H1 (cell line): Measurements from ENCODE around the gene RPL36A. TPM values are rescaled to one million over a fixed set of nuclear protein-coding genes. Genes with fewer than 3 reads are reported as not detected.

ENCODE experiments used
- CTCF ChIA-PET: fragments of 300-600 bp; sonication (Branson Sonifier 250); formaldehyde crosslinking; loops from one replicate; lab custom pipeline; 2021; ENCODE audit not compliant: partially characterized antibody; lab: Charles Lee
- POLR2A ChIA-PET: fragments of 300-600 bp; sonication (Branson Sonifier 250); formaldehyde crosslinking; loops from one replicate; lab custom pipeline; 2021; ENCODE audit warnings: inconsistent platforms; ENCODE audit not compliant: partially characterized antibody; lab: Charles Lee
- DNase-seq, 2 experiments: peaks; one replicate each; pipeline versions ENCODE4 v3.0.0 to v3.0.0-alpha.2; 2010 to 2022; ENCODE audit warnings: low spot score in 2 of 2, low read depth in 1 of 2, mixed read lengths in 1 of 2
- FAIRE-seq: peaks from 2 replicates; lab custom pipeline; 2011; peaks lifted over from hg19 to GRCh38; lab: Jason Lieb, UNC
- H2AFZ ChIP-seq: 2 replicates; pipeline ENCODE4 v1.8.1; 2012; ENCODE audit warnings: low read length, inconsistent platforms
- H2AK5ac ChIP-seq: 2 replicates; pipeline ENCODE4 v1.6.1; 2013; ENCODE audit warnings: low read depth, low read length
- H2BK120ac ChIP-seq: replicated peaks from 2 replicates; pipeline ENCODE3; 2013; ENCODE audit warnings: low read depth, low read length, inconsistent platforms
- H2BK12ac ChIP-seq: 2 replicates; pipeline ENCODE4 v1.6.1; 2013; ENCODE audit warnings: low read depth, low read length
- H2BK15ac ChIP-seq: 2 replicates; pipeline ENCODE4 v1.6.1; 2013; ENCODE audit warnings: low read length
- H2BK20ac ChIP-seq: 2 replicates; pipeline ENCODE4 v1.6.1; 2013; ENCODE audit warnings: low read length
- H2BK5ac ChIP-seq: 2 replicates; pipeline ENCODE4 v1.6.1; 2013; ENCODE audit warnings: low read depth, low read length
- H3K14ac ChIP-seq: 2 replicates; pipeline ENCODE4 v1.6.1; 2013; ENCODE audit warnings: inconsistent platforms; ENCODE audit not compliant: insufficient read length
- H3K18ac ChIP-seq: 2 replicates; pipeline ENCODE4 v1.6.1; 2013; ENCODE audit warnings: low read length; ENCODE audit errors: extremely low read depth
- H3K23ac ChIP-seq: 2 replicates; pipeline ENCODE4 v1.6.1; 2013; ENCODE audit warnings: inconsistent platforms; ENCODE audit not compliant: insufficient read length
- H3K23me2 ChIP-seq: 2 replicates; pipeline ENCODE4 v1.6.1; 2013; ENCODE audit warnings: low read depth, low read length
- H3K27ac ChIP-seq: 2 replicates; pipeline ENCODE4 v1.6.1; 2011; ENCODE audit warnings: low read depth, low read length, inconsistent platforms
- H3K27me3 ChIP-seq, 4 experiments: replicated peaks in 1 of 4; 1 replicate in 1 of 4; 2 replicates in 3 of 4; pipeline versions ENCODE4 v1.6.1 to v1.8.1; 2011 to 2013; ENCODE audit warnings: low read length in 3 of 4, mild to moderate bottlenecking in 3 of 4, inconsistent platforms in 2 of 4, mixed read lengths in 2 of 4, moderate library complexity in 1 of 4; ENCODE audit not compliant: control insufficient read depth in 3 of 4, insufficient read depth in 3 of 4; ENCODE audit errors: extremely low read depth in 1 of 4
- H3K36me3 ChIP-seq, 4 experiments: 2 replicates each; pipeline versions ENCODE4 v1.6.1 to v1.8.1; 2011 to 2013; ENCODE audit warnings: mild to moderate bottlenecking in 4 of 4, low read length in 3 of 4, moderate library complexity in 2 of 4, control low read depth in 1 of 4, inconsistent platforms in 1 of 4; ENCODE audit not compliant: insufficient read depth in 4 of 4, control insufficient read depth in 2 of 4
- H3K4ac ChIP-seq: replicated peaks from 2 replicates; pipeline ENCODE3; 2013; ENCODE audit warnings: low read length, low read depth, mixed read lengths, inconsistent platforms; ENCODE audit not compliant: insufficient read length
- H3K4me1 ChIP-seq, 4 experiments: replicated peaks in 1 of 4; 1 replicate in 1 of 4; 2 replicates in 3 of 4; pipeline versions ENCODE4 v1.6.1 to v1.8.1; 2011 to 2013; ENCODE audit warnings: low read length in 3 of 4, inconsistent platforms in 2 of 4, mixed read lengths in 1 of 4; ENCODE audit not compliant: insufficient read depth in 4 of 4, control insufficient read depth in 3 of 4
- H3K4me2 ChIP-seq, 2 experiments: 2 replicates each; pipeline versions ENCODE4 v1.6.1 to v1.8.1; 2011 to 2013; ENCODE audit warnings: low read depth in 2 of 2, low read length in 2 of 2, control low read depth in 1 of 2, inconsistent platforms in 1 of 2, mild to moderate bottlenecking in 1 of 2; ENCODE audit not compliant: insufficient read depth in 1 of 2
- H3K4me3 ChIP-seq, 4 experiments: fragments of 200-600, 300-600 bp in 1 of 4; sonication (generic), shearing (Covaris generic), sonication (Bioruptor Twin) in 1 of 4; 2 replicates each; pipeline versions ENCODE4 v1.5.1 to v1.8.1; 2011 to 2016; ENCODE audit warnings: low read length in 4 of 4, low read depth in 3 of 4, control low read depth in 2 of 4, inconsistent platforms in 2 of 4, mild to moderate bottlenecking in 2 of 4, mixed read lengths in 1 of 4, moderate library complexity in 1 of 4; ENCODE audit not compliant: insufficient read depth in 2 of 4; ENCODE audit errors: extremely low read depth in 1 of 4
- H3K56ac ChIP-seq: replicated peaks from 2 replicates; pipeline ENCODE3; 2013; ENCODE audit warnings: low read depth, mild to moderate bottlenecking, mixed read lengths, low read length, inconsistent platforms; ENCODE audit not compliant: insufficient read length
- H3K79me1 ChIP-seq: 2 replicates; pipeline ENCODE4 v1.6.1; 2013; ENCODE audit warnings: low read depth, low read length, control low read depth
- H3K79me2 ChIP-seq, 2 experiments: 2 replicates each; pipeline versions ENCODE4 v1.6.1 to v1.8.1; 2012 to 2013; ENCODE audit warnings: low read length in 2 of 2, mild to moderate bottlenecking in 2 of 2, inconsistent platforms in 1 of 2; ENCODE audit not compliant: insufficient read depth in 2 of 2, control insufficient read depth in 1 of 2
- H3K9ac ChIP-seq, 4 experiments: replicated peaks in 1 of 4; 1 replicate in 1 of 4; 2 replicates in 3 of 4; pipeline versions ENCODE4 v1.6.1 to v1.8.1; 2011 to 2013; ENCODE audit warnings: low read depth in 3 of 4, low read length in 3 of 4, control low read depth in 2 of 4, mild to moderate bottlenecking in 2 of 4, moderate library complexity in 2 of 4, inconsistent platforms in 1 of 4; ENCODE audit errors: extremely low read depth in 1 of 4
- H3K9me3 ChIP-seq, 2 experiments: 2 replicates each; pipeline versions ENCODE4 v1.6.1 to v1.8.1; 2012 to 2013; ENCODE audit warnings: mild to moderate bottlenecking in 2 of 2, moderate library complexity in 2 of 2, control low read depth in 1 of 2, inconsistent platforms in 1 of 2, low read depth in 1 of 2, low read length in 1 of 2, mixed read lengths in 1 of 2; ENCODE audit not compliant: insufficient read depth in 2 of 2
- H4K20me1 ChIP-seq, 2 experiments: replicated peaks in 1 of 2; 2 replicates each; pipeline versions ENCODE3 to v1.8.1; 2011 to 2013; ENCODE audit warnings: inconsistent platforms in 2 of 2, low read length in 2 of 2, mild to moderate bottlenecking in 1 of 2; ENCODE audit not compliant: insufficient read depth in 2 of 2, control insufficient read depth in 1 of 2
- H4K5ac ChIP-seq: 2 replicates; pipeline ENCODE4 v1.6.1; 2013; ENCODE audit warnings: low read length, low read depth, mixed read lengths, inconsistent platforms; ENCODE audit not compliant: insufficient read length
- H4K8ac ChIP-seq: 2 replicates; pipeline ENCODE4 v1.8.0; 2013; ENCODE audit warnings: mild to moderate bottlenecking, moderate library complexity, low read length, inconsistent platforms; ENCODE audit not compliant: insufficient read depth; ENCODE audit errors: extremely low read depth
- H4K91ac ChIP-seq: replicated peaks from 2 replicates; pipeline ENCODE3; 2013; ENCODE audit warnings: low read length, mixed read lengths, inconsistent platforms; ENCODE audit not compliant: insufficient read length
- CEBPB ChIP-seq: IDR thresholded peaks from 2 replicates; pipeline ENCODE4 v1.6.1; 2012; ENCODE audit warnings: low read depth, low read length
- CHD1 ChIP-seq: IDR thresholded peaks from 2 replicates; pipeline ENCODE4 v1.6.1; 2012; ENCODE audit warnings: low read depth, low read length, improper control_type of control experiment
- CREB1 ChIP-seq: IDR thresholded peaks from 2 replicates; pipeline ENCODE4 v1.6.1; 2012; ENCODE audit warnings: inconsistent platforms
- EGR1 ChIP-seq: IDR thresholded peaks from 2 replicates; pipeline ENCODE4 v1.6.1; 2011; ENCODE audit warnings: low read depth, low read length, borderline replicate concordance
- GTF2F1 ChIP-seq: IDR thresholded peaks from 2 replicates; pipeline ENCODE4 v1.6.1; 2012; ENCODE audit warnings: low read depth, low read length, improper control_type of control experiment, borderline replicate concordance
- MAFK ChIP-seq: IDR thresholded peaks from 2 replicates; pipeline ENCODE4 v1.6.1; 2012; ENCODE audit warnings: low read depth, mild to moderate bottlenecking, improper control_type of control experiment, low read length
- POU5F1 ChIP-seq: IDR thresholded peaks from 2 replicates; pipeline ENCODE4 v1.6.1; 2011; ENCODE audit warnings: low read depth, mild to moderate bottlenecking, low read length, moderate library complexity
- RFX5 ChIP-seq: IDR thresholded peaks from 2 replicates; pipeline ENCODE4 v1.6.1; 2011; ENCODE audit warnings: low read depth, low read length, improper control_type of control experiment, borderline replicate concordance
- RNF2 ChIP-seq: fragments of 200-900, 300-1000 bp; sonication (generic); IDR thresholded peaks from 2 replicates; pipeline ENCODE4 v1.7.1; 2016; ENCODE audit warnings: borderline replicate concordance, low read depth, mild to moderate bottlenecking, antibody characterized with exemption, low read length; ENCODE audit not compliant: poor library complexity, severe bottlenecking; ENCODE audit errors: missing control alignments
- ZNF274 ChIP-seq: IDR thresholded peaks from 2 replicates; pipeline ENCODE4 v1.7.0; 2012; ENCODE audit warnings: low read length, borderline replicate concordance; ENCODE audit errors: extremely low read depth
- WGBS, 2 experiments: shearing (Covaris generic) in 1 of 2; methylation state at CpG; one replicate each; pipeline versions ENCODE4 v1.1.6 to v1.1.7; 2013 to 2015; ENCODE audit warnings: low lambda C conversion rate in 2 of 2, mixed read lengths in 2 of 2, inconsistent platforms in 1 of 2, low coverage in 1 of 2, missing lambda C conversion rate in 1 of 2; ENCODE audit not compliant: insufficient replicate concordance in 2 of 2, insufficient coverage in 1 of 2, insufficient read length in 1 of 2; ENCODE audit errors: extremely low coverage in 1 of 2, missing lambda C conversion rate in 1 of 2; 5-methylcytosine and 5-hydroxymethylcytosine counted together
- polyA plus RNA-seq, 7 experiments: library from polyadenylated mRNA; depleted of rRNA in 3 of 7; stranded (reverse) in 5 of 7; unstranded in 2 of 7; fragments of >200 nt in 5 of 7; fragments of 200-250 nt in 2 of 7; gene quantifications; 1 replicate in 5 of 7; 2 replicates in 1 of 7; 4 replicates in 1 of 7; pipeline versions ENCODE4 v1.2.1 to v1.2.3, GENCODE V29; 2011 to 2013; ENCODE audit warnings: missing spikeins in 2 of 7, mixed read lengths in 2 of 7
- total RNA-seq: library from RNA; stranded (reverse); fragmentation: NEBNext Ultra II Directional; extraction: Animal tissue kit (Norgen Biotek cat#: 25700); gene quantifications from 2 replicates; pipeline ENCODE4 v1.2.1, GENCODE V29; 2021

Gene RPL36A
- total and polyA plus RNA-seq, 2 of the 8 experiments (the other 6 are each of a cell fraction or from before 2014, with no cell fraction given): 271 to 1,587 TPM

DNA sequence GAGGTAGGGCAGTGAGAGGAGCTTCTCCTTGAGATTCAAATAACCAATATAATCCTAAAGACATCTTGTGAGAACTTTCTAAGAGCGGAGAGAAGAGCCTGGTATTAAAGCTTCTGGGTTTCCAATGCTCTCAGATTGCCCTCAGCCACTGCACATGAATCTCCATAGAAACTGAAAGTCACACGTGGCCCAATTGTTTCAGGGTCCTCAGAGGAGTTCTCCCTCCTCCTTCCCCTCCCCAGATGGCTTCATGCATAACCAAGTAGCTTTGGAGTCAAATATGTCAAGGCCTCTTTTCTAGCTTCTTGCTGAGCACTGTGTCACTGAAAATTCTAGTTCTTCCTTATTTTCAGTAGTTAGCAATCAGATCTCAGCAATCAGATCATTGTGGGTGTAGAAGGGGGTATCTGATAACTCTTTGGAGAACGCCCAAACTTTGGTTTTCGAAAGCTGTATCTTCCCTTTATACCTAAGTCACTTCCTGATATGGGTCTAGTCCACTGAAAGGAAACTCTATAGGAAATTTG is 7.1 kb upstream of the RPL36A start:
- Histone ChIP-seq H3K18ac (no peak overlapping the region), H3K9me3 (no peaks in the 10 kb centered on the region), H3K4me3 (no peak overlapping the region), H3K23ac (no peak overlapping the region), H4K20me1 (no peaks in the 10 kb centered on the region), H2BK15ac (no peak overlapping the region), H3K56ac (no peak overlapping the region), H2BK5ac (no peak overlapping the region), H2BK20ac (no peak overlapping the region), H3K79me2 (no peaks in the 10 kb centered on the region), H3K27me3 (no peaks in the 10 kb centered on the region), H3K14ac (no peak overlapping the region), H3K36me3 (no peaks in the 10 kb centered on the region), H4K8ac (no peak overlapping the region), H3K4me1 (no peaks in the 10 kb centered on the region), H4K91ac (no peak overlapping the region), H3K79me1 (no peaks in the 10 kb centered on the region), H3K27ac (no peak overlapping the region), H3K9ac (no peak overlapping the region), H2BK12ac (no peak overlapping the region), H4K5ac (no peak overlapping the region), H2BK120ac (no peak overlapping the region), H3K4me2 (no peak overlapping the region), H3K4ac (no peak overlapping the region), H2AFZ (no peak overlapping the region), H3K23me2 (no peaks in the 10 kb centered on the region), H2AK5ac (no peak overlapping the region)
- WGBS, 2 experiments: 69% methylated on average over 4 of the region's 4 CpGs; no CpG with 5 or more reads in 1 of the 2 experiments
- DNase-seq (no peak), FAIRE-seq (peak; percentile 13)
- ChIA-PET CTCF (interaction anchor here (0.7 kb wide), 1 partner anchor 23 kb away, joined by 3 read pairs; no protein-coding TSS in a partner anchor), POLR2A (interaction anchor here (1.2 to 1.5 kb wide), 2 partner anchors 10 to 12 kb away, joined by 3 to 4 read pairs; no protein-coding TSS in a partner anchor)
- TF ChIP-seq CEBPB (no peak), GTF2F1 (no peak), EGR1 (no peak), ZNF274 (no peak), RFX5 (no peak), CHD1 (no peak), POU5F1 (no peak), CREB1 (no peak), RNF2 (no peak), MAFK (no peak)
